K562 (cell line): ENCODE results near the gene DPH7. TPM values are rescaled to one million over a fixed set of nuclear protein-coding genes. Genes with fewer than 3 reads are reported as not detected.

Experiments
- ATAC-seq: fragments of 200-7000 bp; cut with Tn5 transposase; 3 replicates; pipeline ENCODE4 v1.9.1; 2020; ENCODE audit warnings: moderate library complexity
- BruUV-seq: library from RNA; stranded (reverse); fragments of 400-500 nt; replicated peaks from 2 replicates; lab custom pipeline; 2021; lab: Mats Ljungman, UMichigan
- CTCF ChIA-PET: fragments of 300-600 bp; formaldehyde crosslinking; extraction: SDS; loops from one replicate; lab custom pipeline; 2021; ENCODE audit warnings: low intra/inter-chr PET ratio; lab: Yijun Ruan, JAX
- POLR2A ChIA-PET: fragments of 300-600, 350-650 bp; sonication (Branson Sonifier 250); formaldehyde crosslinking; extraction: SDS; loops from one replicate; lab custom pipeline; 2021; ENCODE audit warnings: antibody characterized with exemption, inconsistent platforms; lab: Yijun Ruan, JAX
- DNase-seq, 4 experiments: peaks; one replicate each; pipeline versions ENCODE4 v3.0.0 to v3.0.0-alpha.2; 2011 to 2018; ENCODE audit warnings: low spot score in 3 of 4, mixed read lengths in 3 of 4; ENCODE audit errors: extremely low read depth in 1 of 4
- FAIRE-seq: peaks from 2 replicates; lab custom pipeline; 2011; peaks lifted over from hg19 to GRCh38; lab: Jason Lieb, UNC
- H2AFZ ChIP-seq: 2 replicates; pipeline ENCODE4 v1.6.0; 2011; ENCODE audit warnings: low read depth, low read length, control low read depth, inconsistent platforms
- H3K27ac ChIP-seq: fragments of 200-600 bp; 3 replicates; pipeline ENCODE4 v1.8.0; 2011; ENCODE audit warnings: low read depth, mild to moderate bottlenecking, control low read depth, inconsistent platforms, low read length, moderate library complexity, mixed read lengths; ENCODE audit errors: extremely low read depth
- H3K27me3 ChIP-seq, 2 experiments: fragments of 300-600 bp in 1 of 2; 2 replicates in 1 of 2; 3 replicates in 1 of 2; pipeline versions ENCODE4 v1.6.0 to v1.8.0; 2011; ENCODE audit warnings: inconsistent platforms in 2 of 2, low read length in 2 of 2, mild to moderate bottlenecking in 1 of 2, mixed read lengths in 1 of 2, moderate library complexity in 1 of 2; ENCODE audit not compliant: control insufficient read depth in 2 of 2, insufficient read depth in 2 of 2
- H3K36me3 ChIP-seq: fragments of 300-600 bp; 3 replicates; pipeline ENCODE4 v1.8.0; 2011; ENCODE audit warnings: mild to moderate bottlenecking, low read length, inconsistent platforms; ENCODE audit not compliant: control insufficient read depth, insufficient read depth
- H3K4me1 ChIP-seq, 2 experiments: fragments of 200-600 bp in 1 of 2; replicated peaks in 1 of 2; 2 replicates in 1 of 2; 3 replicates in 1 of 2; pipeline versions ENCODE4 v1.5.1 to v1.8.0; 2011; ENCODE audit warnings: inconsistent platforms in 2 of 2, low read length in 2 of 2, mild to moderate bottlenecking in 1 of 2, mixed read lengths in 1 of 2, moderate library complexity in 1 of 2; ENCODE audit not compliant: control insufficient read depth in 2 of 2, insufficient read depth in 2 of 2
- H3K4me2 ChIP-seq: 2 replicates; pipeline ENCODE4 v1.6.1; 2011; ENCODE audit warnings: low read length, control low read depth, inconsistent platforms, mixed read lengths; ENCODE audit not compliant: insufficient read depth
- H3K4me3 ChIP-seq: fragments of 200-600 bp; sonication (generic), shearing (Covaris generic); 2 replicates; pipeline ENCODE4 v1.5.1; 2016; ENCODE audit warnings: control low read depth, inconsistent platforms
- H3K79me2 ChIP-seq: fragments of 200-600 bp; 3 replicates; pipeline ENCODE4 v1.8.0; 2011; ENCODE audit warnings: low read length, inconsistent platforms; ENCODE audit not compliant: control insufficient read depth, insufficient read depth
- H3K9ac ChIP-seq, 2 experiments: 2 replicates each; pipeline versions ENCODE4 v1.6.0 to v1.6.1; 2011; ENCODE audit warnings: low read depth in 2 of 2, low read length in 2 of 2, control low read depth in 1 of 2, inconsistent platforms in 1 of 2, mild to moderate bottlenecking in 1 of 2, mixed read lengths in 1 of 2; ENCODE audit not compliant: insufficient read depth in 1 of 2
- H3K9me1 ChIP-seq: one replicate; pipeline ENCODE4 v1.6.0; 2011; ENCODE audit warnings: inconsistent platforms, mild to moderate bottlenecking, low read length, moderate library complexity; ENCODE audit not compliant: control insufficient read depth, insufficient read depth
- H3K9me3 ChIP-seq: replicated peaks from 2 replicates; pipeline ENCODE4 v1.5.1; 2011; ENCODE audit warnings: low read depth, low read length, inconsistent platforms; ENCODE audit not compliant: control insufficient read depth, insufficient read depth
- H4K20me1 ChIP-seq: replicated peaks from 2 replicates; pipeline ENCODE4 v1.6.1; 2011; ENCODE audit warnings: low read length, inconsistent platforms, mixed read lengths; ENCODE audit not compliant: control insufficient read depth, insufficient read depth
- CEBPZ ChIP-seq: fragments of 150-350 bp; IDR thresholded peaks from 2 replicates; pipeline ENCODE4 v1.6.1; 2014; ENCODE audit warnings: low read depth, mild to moderate bottlenecking, low read length, borderline replicate concordance
- E2F5 ChIP-seq: sonication (generic); formaldehyde crosslinking; IDR thresholded peaks from 2 replicates; pipeline ENCODE4 v1.8.0; 2022; ENCODE audit warnings: mild to moderate bottlenecking, missing genetic modification reagents
- LCOR ChIP-seq: sonication (generic); formaldehyde crosslinking; IDR thresholded peaks from 2 replicates; pipeline ENCODE4 v1.8.0; 2022; ENCODE audit warnings: mild to moderate bottlenecking, missing genetic modification reagents
- POLR2AphosphoS2 ChIP-seq: IDR thresholded peaks from 2 replicates; pipeline ENCODE4 v1.6.1; 2012; ENCODE audit warnings: low read length, improper control_type of control experiment
- SIX5 ChIP-seq, 2 experiments: IDR thresholded peaks; 2 replicates each; pipeline ENCODE4 v1.6.1; 2011; ENCODE audit warnings: low read length in 2 of 2, borderline replicate concordance in 1 of 2, low read depth in 1 of 2, mild to moderate bottlenecking in 1 of 2, moderate library complexity in 1 of 2; ENCODE audit not compliant: insufficient read depth in 1 of 2
- XRCC4 ChIP-seq: IDR thresholded peaks from one replicate; pipeline ENCODE4 v1.6.1; 2011; ENCODE audit not compliant: insufficient read depth, insufficient read length; ENCODE audit errors: extremely low read depth
- ZNF175 ChIP-seq: fragments of 200-800 bp; sonication (Bioruptor generic); IDR thresholded peaks from 2 replicates; pipeline ENCODE4 v1.6.1; 2016; ENCODE audit warnings: low read depth, mild to moderate bottlenecking, missing genetic modification characterization, missing compliant biosample characterization
- WGBS: fragments of 100-300 bp; shearing (Covaris generic); methylation state at CpG from one replicate; pipeline ENCODE4 v1.1.6; 2016; ENCODE audit warnings: low coverage, mixed read lengths; ENCODE audit not compliant: insufficient coverage; ENCODE audit errors: missing lambda C conversion rate; 5-methylcytosine and 5-hydroxymethylcytosine counted together
- in situ Hi-C: fragments of 300-500 bp; cut with MboI; formaldehyde crosslinking; loops from 4 replicates; pipeline ENCODE4 v1.15.0; 2018; ENCODE audit warnings: inconsistent platforms, mixed read lengths
- intact Hi-C: fragments of 100-400 bp; cut with micrococcal nuclease; formaldehyde crosslinking; loops from 2 replicates; pipeline ENCODE4 v1.14.2; 2022
- polyA plus RNA-seq, 8 experiments: library from polyadenylated mRNA; depleted of rRNA in 4 of 8; stranded (reverse) in 5 of 8; unstranded in 3 of 8; fragments of >200 nt; fragmentation: Nextera tagmentation in 2 of 8; fragmentation: Illumina TruSeq in 1 of 8; extraction: Ambion mirVana in 2 of 8; extraction: Trizol in 1 of 8; gene quantifications; 2 replicates each; pipeline versions ENCODE4 v1.2.1 to v1.2.3, GENCODE V29; 2011 to 2014; ENCODE audit warnings: inconsistent platforms in 1 of 8, missing spikeins in 1 of 8
- total RNA-seq, 7 experiments: library from RNA; depleted of rRNA in 6 of 7; stranded (reverse); fragments of >200 nt in 6 of 7; fragmentation: Illumina TruSeq in 2 of 7; extraction: Trizol in 2 of 7; gene quantifications; 2 replicates each; pipeline versions ENCODE4 v1.2.1 to v1.2.3, GENCODE V29; 2011 to 2021; ENCODE audit warnings: low replicate concordance in 1 of 7

The DPH7 gene
- total and polyA plus RNA-seq, 9 of the 15 experiments (the other 6 are each of a cell fraction or from before 2014, with no cell fraction given), result 13.9 to 68.6 (median 41.3) TPM

DNA sequence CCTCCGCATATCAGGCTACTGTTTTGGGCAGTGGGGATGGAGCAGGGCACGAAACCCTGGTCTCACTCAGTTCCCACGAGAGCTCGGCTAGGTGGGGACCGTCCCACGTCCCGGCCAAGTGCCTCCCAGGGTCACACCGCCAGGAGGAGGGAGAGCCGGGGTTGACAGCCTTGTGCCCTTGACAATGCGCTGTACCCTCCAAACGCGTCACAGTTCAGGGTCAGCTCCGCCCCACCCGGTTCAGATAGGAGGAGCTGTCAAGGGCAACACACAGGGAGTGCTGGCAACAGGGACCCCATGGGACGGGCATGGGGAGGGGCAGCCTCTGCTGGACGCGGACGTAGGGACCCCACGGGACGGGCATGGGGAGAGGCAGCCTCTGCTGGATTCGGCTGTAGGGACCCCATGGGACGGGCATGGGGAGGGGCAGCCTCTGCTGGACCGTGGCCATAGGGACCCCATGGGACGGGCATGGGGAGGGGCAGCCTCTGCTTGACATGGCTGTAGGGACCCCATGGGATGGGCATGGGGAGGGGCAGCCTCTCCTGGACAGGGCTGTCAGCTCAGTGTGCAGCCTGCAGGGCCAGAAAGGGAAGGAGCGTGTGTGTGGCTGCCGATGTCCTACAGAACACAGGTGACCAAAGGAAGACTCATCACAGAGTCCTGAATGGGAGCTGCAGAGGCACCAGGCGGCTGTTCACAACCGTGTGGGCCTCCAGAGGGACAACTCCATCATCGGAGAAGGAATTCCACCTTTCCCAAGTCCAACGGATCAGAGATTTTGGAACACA is 57.9 kb downstream of the DPH7 start:
- Histone ChIP-seq H3K27ac (no peak overlapping the region), H2AFZ (no peak overlapping the region), H3K79me2 (no peaks in the 10 kb centered on the region), H3K4me2 (no peak overlapping the region), H4K20me1 (no peaks in the 10 kb centered on the region), H3K36me3 (no peaks in the 10 kb centered on the region), H3K9me3 (no peaks in the 10 kb centered on the region), H3K9ac (peak overlapping the region in 1 of 2 experiments; percentile 22; a peak in 2 of 4 replicates), H3K27me3 (no peaks in the 10 kb centered on the region), H3K9me1 (no peaks in the 10 kb centered on the region), H3K4me3 (no peak overlapping the region), H3K4me1 (peaks cover 0 to 33% of the 10 kb centered on the region in 2 experiments; a peak in 3 of 5 replicates)
- intact Hi-C loops, result no loop called here
- WGBS, result 38% methylated on average over 22 of the region's 30 CpGs
- CTCF ChIA-PET, result interaction anchor here (0.6 kb wide), 1 partner anchor 221 kb away, joined by 3 read pairs; no protein-coding TSS in a partner anchor
- DNase-seq (no peak), ATAC-seq (no peak), FAIRE-seq (no peak)
- no peak for TF ChIP-seq XRCC4
- no peak for TF ChIP-seq CEBPZ
- no peak for TF ChIP-seq POLR2AphosphoS2
- TF ChIP-seq LCOR (CRISPR knock-in tag), result no peak
- TF ChIP-seq SIX5 (IDR thresholded peaks at IDR 0.05; ENCODE audit: borderline replicate concordance in 1 of 2, insufficient read depth in 1 of 2, low read depth in 1 of 2, low read length in 2 of 2), result no peak
- no peak for TF ChIP-seq E2F5
- no peak for TF ChIP-seq ZNF175 (CRISPR knock-in tag)
- POLR2A ChIA-PET, result interaction anchor here (0.8 kb wide), 1 partner anchor 20 kb away, joined by 3 read pairs; no protein-coding TSS in a partner anchor
- in situ Hi-C loops, result no loop called here
- no TSS peak for BruUV-seq
